IPS DF 4.7 (cell line): ENCODE results near the gene PDXK.

Experiments used
- DNase-seq: peaks from one replicate; pipeline ENCODE4 v3.0.0-alpha.2; 2013; ENCODE audit warnings: low spot score; ENCODE audit errors: extremely low read depth

Gene PDXK

DNA sequence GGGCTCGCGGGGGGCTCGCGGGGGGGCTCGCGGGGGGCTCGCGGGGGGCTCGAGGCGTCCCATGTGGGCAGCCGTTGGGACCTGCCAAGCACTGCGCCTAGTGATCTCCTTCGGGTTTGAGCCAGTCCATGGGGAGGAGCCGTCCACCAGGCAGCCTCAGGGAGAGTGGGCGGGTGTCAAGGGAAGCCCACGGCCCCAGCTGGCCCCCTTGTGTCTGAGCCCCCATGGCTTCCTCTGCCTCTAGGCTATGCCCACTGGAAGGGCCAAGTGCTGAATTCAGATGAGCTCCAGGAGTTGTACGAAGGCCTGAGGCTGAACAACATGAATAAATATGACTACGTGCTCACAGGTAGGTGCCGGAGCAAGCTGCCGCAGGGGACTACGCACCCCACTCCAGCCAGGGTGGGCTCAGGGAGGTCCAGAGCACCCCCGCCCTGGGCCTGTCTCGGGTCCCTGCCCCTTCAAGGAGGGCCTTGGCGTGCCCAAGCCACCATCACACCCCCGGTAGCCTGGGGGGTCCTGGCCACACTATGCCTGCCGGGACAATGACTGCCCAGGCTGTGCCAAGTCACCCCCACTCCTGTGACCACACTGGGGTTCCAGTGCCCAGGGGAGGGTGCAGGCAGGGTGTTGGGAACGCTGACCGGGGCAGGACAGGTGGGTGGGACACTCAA is 22.6 kb downstream of the PDXK start:
- no peak for DNase-seq

DNA sequence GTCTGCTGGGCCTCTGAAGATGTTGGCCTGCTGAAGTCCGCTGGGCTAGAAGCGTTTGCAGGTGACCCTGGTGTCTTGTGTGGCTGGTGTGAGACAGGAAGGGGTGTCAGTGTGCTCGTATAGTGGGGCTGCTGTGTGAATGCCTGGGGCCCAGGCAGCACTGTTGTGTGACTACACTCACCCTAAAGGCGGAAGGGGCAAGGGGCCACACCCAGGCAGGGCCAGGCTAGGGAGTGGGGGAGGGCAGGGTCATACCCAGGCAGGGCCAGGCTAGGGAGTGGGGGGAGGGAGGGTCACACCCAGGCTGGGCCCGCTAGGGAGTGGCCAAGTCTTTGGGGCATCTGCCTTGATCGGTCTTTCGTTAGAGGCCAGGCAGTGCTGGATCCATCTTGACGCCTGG is 25.0 kb downstream of the PDXK start:
- no peak for DNase-seq

DNA sequence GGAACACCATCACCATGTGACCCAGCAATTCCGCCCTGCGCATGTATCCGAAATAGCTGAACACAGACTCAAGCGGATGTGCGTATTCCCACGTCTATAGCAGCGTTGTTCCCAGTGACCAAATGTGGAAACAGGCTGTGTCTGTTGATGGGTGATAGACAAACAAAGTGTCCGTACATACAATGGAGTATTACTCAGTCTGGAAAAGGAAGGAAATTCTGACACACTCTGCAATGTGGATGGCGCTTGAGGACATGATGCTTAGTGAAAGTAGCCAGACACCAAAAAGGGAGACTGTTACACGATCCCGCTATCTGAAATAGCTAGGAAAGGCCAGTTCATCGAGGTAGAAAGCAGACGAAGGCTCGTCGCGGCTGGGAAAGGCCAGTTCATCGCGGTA is 25.8 kb downstream of the PDXK start:
- no peak for DNase-seq

DNA sequence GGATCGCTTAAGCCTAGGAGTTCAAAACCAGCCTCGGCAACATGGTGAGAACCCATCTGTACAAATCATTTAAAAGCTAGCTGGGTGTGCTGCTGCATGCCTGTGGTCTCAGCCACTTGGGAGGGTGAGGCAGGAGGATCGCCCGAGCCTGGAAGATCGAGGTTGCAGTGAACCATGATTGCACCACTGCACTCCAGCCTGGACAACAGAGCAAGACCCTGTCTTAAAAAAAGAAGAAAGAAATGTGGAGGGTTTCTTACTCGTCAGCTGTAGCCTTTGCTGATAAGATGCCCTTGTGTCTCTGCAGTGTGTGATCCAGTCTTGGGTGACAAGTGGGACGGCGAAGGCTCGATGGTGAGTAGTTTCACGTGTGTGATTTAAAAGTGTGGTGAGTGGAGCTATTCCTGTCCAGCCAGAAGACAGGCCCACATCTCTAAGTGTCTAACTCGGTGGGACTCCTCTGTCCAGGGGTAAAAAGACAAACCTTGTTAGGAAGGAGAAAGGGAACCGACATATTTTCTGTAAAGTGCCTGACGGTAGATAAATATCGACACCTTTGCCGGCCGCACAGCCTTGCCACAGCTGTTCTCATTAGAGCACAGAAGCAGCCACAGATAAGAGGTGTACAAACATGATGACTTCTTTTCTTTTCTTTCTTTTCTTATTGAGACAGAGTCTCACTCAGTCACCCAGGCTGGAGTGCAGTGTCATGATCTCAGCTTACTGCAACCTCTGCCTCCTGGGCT is 27.0 kb downstream of the PDXK start:
- no peak for DNase-seq

DNA sequence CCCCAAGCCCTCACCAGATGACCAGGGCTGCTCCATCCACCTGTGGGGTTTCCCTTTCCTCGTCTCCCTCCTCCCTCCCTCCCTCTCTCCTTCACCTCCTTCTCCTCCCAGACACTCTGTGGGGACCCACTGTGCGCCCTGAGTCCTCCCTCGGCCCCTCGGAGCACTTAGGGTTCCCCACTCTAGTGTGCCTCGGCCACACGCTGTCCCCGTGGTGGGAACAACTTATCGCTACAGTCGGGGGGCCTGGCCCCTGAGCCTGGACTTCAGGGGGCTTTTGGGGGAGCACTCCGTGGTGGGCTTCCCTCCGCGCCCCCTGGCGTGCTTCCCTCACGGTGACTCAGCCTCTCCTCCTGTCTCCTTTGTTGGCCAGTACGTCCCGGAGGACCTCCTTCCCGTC is 29.7 kb downstream of the PDXK start:
- no peak for DNase-seq

DNA sequence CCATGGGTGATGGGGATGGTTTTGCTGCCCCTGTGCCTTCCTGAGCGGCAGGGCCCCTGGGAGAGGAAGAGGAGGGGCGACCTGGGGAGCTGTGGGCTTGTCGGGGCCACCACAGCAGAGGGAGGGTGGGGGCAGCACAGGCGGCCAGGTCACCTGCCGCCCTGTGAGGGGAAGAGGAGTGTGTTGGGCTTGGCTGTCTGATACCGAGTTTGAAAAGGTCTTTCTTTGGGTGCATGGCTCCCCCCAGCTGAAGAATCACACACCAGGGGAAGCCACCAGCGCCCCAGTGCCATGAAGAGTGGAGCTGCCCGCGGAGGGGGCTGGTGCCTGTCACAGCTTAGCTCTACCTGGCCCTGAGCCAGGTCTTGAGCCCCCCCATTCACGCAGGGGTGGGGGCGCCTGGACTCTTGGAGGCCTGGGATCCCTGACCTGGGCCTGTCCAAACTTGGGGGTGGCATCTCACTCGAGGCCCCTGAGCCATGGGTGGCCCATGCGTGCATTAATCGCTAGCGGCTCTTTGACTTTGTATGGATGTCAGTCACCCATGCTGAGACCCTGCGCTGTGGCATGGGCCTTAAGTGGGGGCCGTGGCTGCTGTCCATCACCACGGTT is 30.8 kb downstream of the PDXK start:
- DNase-seq: no peak

DNA sequence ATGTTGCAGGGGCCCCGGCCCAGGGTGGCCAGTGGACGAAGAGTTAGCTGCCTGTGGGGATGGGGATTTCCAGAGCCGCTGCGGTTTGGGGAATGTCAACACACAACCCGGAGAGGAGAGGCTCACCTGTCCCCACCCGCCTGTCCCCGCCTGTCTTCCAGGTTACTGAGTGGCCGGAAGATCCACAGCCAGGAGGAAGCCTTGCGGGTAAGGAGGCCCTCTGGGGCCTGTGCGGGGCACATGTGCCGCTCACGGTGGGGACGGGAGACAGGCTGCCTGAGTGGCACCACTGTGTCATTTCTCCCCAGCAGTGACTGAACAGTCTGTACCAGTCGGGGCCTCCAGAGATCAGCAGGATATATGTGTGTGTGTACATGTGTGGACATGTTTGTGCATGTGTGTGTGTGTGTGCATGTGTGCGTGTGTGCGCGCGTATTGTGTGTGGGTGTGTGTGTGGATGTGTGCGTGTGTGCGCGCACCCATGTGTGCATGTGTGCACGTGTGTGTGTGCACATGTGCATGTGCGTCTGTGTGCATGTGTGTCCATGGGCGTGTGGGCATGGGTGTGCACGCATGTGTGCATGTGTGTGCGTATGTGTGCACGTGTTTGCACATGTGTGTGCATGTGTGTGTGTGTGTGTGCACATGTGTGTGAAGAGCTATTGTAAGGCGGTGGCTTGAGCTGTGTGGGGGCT is 31.6 kb downstream of the PDXK start:
- DNase-seq: no peak

DNA sequence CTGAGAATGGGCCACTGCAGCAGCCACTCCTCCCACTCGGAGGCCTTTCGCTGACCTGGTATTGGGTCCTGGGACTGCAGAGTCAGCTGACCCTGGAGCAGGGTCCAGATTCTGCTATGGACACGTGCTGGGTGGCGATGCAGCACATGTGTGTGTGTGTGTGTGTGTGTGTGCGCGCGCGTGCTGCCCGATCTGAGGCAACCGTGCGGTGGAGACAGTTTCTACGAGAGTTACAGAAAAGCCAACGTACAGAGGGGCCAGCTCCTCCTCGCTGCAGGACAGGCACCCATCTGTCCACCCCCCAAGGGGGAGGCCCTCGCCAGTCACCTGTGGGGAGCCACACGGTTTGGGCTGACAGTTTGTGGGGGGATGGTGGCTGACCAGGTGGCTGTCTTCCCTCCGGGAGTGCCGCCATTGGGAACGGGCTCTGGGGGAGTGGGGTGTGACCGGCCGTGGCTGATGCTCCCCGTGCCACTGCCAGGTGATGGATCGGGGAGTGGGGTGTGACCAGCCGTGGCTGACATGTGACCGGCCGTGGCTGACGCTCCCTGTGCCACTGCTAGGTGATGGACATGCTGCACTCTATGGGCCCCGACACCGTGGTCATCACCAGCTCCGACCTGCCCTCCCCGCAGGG is 33.1 kb downstream of the PDXK start:
- DNase-seq: no peak

DNA sequence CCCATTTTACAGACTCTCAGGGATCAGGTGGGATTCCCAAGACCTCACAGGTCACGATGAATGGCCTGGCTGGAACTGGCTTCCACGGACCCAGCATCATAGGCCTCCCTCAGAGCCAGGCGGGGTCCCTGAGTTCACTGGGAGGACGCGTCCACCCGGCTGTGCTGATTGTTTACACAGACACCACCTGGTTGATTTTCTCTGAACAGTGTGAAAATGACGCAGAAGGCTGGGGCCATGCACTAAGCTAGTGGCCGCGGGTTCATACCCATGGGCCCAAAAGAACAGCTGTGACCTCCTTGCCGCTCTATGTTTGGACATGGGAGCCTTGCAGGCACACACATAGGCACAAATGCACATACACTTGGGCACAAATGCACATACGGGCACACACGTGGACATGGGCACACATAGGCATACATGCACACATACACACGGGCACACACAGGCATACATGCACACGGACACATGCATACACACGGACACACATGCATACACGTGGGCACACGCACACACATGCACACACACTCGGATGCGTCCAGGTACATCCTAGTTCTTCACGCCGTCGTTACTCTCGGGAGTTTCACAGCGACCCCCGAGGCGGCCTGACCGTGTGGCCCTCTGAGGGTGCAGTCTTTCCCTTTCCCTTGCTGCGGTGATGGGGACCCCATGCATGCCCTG is 34.0 kb downstream of the PDXK start:
- DNase-seq: no peak

DNA sequence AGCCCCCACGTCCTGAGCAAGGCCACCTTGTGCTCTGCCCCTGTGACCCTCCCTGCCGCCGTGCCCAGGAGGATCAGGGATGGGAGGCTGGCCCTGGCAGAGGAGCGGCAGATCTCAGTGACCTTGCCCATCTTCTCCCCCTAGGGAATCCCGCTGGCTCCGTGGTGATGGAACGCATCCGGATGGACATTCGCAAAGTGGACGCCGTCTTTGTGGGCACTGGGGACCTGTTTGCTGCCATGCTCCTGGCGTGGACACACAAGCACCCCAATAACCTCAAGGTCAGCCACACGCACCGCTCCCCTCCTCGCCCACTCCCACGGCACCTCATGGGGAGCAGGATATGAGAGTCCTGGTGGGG is 34.5 kb downstream of the PDXK start:
- DNase-seq: no peak

DNA sequence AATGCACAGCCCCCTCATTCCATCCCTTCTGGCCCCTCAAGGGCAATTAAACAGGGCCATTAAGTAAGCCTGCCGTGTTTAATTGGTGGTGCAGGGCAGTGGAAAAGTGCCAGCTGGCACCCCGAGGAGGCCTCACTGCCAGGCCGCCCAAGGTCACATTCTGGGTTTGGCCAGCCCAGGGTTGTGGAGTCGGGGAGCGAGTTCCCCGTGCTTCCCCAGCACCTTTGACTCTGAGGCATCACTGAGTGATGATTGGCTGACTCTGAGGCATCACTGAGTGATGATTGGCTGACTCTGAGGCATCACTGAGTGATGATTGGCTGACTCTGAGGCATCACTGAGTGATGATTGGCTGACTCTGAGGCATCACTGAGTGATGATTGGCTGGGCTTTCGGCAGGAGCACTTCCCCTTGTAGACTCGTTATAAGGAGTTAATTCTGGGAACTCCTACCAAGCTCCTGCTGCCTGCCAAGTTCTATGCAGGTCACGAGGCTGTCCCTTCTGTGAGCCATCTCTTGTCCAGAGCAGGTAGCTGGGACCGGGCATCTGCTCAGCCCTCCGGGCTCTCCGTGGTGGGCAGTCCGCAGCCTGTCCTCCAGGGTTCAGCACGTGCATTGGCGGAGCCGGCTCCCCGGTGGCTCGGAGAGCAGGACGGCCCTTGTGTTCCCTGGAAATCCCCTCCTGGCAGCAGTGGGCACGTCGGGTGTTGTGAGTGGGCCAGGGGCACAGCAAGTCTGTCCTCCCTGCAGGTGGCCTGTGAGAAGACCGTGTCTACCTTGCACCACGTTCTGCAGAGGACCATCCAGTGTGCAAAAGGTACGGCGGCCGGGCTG is 36.2 kb downstream of the PDXK start:
- no peak for DNase-seq

DNA sequence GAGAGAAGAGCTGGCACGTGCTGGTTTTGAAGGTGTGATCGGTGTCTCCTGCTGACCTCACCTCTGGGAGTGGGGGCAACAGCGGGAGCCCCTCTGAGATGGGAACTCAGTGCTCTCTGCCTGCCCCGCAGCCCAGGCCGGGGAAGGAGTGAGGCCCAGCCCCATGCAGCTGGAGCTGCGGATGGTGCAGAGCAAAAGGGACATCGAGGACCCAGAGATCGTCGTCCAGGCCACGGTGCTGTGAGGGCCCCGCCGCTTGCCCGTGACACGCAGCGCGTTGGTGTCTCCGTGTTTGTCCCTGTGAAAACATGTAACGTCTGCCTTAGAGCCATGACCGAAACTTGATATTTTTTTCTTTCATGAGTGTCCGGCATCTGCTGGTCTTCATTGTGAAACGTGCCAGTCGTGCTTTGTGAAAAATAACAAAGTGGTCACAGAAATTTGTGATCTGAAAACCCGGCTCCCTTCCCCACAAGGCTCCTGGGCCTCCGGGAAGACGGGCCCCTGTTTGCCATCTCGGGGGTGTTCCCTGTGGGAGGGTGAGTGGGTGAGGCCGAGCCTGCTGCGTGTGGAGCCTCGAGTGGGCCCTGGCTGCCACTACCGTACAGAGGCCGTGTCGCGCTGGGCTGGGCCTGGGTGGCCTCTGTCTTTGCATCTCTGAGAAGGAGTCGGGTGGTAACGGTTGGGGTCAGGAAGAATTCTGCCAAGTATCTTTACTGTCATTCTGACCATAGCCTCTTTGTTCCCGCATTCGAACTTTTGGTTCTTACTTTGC is 37.1 kb downstream of the PDXK start:
- DNase-seq: no peak

DNA sequence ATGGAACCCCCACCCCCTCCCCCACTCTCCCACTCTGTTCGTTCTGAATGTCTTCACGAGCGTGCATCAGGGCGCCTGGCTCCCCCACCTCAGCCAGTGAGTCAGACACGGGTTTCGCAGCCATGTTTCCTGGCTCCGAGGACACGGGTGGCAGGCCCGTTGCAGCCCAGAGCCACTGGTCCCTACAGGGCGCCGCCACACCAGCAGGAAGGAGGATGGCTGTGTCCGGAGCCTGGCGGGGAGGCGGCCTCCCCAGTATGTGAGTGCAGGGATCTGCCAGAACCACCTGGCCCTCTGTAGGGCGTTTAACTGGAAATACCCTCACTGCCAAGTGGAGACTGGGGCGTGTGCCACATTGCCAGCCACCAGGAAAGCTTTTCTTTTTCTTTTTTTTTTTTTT is 38.7 kb downstream of the PDXK start:
- no peak for DNase-seq

DNA sequence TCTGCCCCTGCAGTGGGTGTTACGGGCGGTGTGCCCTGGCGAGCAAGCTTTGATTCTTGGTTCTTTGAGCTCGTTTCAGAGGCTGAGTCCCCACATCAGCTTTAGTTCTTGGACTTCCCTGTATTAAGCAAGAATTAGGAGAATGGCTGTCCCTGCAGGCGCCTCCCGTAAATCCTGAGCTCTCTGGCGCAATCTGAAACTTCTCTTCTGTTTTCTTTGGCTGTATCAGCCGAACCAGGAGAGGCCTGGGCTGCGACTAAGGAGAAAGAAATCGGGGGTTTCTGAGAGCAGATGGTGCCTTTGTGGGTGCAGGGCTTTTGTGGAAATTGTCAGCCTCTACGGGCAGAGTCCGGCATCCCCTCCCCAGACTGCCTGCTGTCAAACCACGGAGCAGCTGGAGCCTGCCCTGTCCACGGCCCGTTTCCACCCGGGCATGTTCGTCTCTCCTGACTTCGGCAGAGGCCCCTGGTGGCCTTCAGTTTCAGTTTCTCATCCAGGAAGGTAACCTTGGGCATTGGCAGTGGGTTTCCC is 39.2 kb downstream of the PDXK start:
- no peak for DNase-seq

DNA sequence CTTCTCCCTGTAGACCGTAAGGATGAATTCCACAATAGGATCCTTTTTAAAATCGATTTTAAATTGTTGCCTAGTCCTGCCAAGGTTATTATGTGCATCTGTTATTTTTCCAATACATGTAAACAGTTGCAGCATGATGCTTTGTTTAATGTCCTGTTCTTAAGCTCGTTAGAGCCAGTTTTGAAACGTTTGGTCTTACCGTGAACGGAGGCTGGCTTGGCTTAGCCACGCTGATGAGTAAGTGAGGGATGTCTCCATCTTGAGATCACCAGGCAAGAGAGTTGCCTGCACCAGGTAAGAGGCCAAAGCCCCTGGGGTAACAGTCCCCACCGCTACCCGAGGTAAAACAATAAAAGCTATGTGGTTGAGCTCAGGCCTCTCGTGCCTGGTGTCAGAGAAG is 39.9 kb downstream of the PDXK start:
- no peak for DNase-seq

DNA sequence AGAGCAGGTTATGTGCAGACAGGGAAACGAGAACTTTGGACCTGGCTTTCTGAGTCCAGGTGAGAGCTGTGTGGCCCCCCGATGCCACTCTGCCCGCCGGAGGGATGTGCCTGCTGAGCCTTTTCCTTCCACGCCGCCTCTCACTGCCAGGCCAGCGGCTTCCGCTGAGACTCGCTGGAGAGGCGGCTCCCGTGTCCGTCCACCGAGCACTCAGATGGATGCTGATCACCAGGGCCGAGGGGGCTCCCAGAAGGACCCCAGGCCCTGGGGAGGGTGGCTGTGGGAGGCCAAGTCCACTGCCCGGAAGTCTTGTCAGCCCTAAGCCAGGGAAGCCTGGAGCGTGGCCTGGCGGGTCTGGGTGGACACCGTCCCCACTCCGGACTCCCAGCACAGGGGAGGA is 40.7 kb downstream of the PDXK start:
- no peak for DNase-seq

DNA sequence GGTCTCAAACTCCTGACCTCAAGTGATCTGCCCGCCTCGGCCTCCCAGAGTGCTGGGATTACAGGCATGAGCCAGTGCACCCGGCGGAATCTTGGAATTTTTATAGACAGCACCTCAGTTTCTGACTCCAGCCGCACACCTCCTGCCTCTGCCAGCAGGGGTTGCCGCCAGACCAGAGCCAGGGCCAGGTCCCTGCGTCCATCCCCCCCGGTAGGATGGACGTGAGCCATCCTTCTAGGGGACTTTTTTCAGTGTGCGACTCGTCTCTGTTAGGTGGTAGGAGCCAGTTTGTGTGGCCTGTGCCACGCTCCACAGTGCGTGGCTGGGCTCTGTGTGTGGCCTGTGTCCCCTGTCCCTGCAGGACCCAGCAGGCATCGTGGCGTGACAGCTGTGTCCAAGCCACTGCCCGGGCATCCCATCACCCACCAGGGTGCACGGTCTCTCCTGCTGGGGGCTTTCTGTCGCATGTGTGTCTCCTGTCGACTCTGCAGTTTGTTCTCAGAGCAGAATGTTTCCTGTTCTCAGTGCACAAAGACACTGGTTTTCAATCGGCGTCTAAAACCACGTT is 41.5 kb downstream of the PDXK start:
- no peak for DNase-seq

DNA sequence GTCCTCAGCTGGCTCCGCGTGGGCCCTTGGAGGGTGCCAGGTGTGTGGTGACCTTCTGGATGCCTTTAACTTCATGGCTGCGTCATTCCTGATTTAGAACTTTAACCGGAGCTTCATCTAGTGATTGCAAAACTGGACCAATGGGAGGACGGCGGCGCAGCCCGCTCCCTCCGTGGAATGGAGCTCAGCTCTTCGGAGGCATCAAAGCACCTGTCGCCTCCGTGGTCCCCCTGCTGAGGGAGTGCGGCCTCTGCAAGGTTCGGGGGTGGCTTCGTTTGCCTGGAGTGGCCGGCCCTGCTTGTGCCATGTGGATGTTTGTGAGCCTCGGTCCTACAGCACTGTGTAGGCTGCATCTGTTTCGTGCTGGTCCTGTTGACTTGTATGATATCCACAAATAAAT is 43.0 kb downstream of the PDXK start:
- DNase-seq: no peak
